NCI-H2029 treated with DMSO at 0.1 percent for 48 hours (cell line): ENCODE results near the gene LAMC3.

ENCODE experiments used
- DNase-seq: peaks from one replicate; lab custom pipeline; 2025; lab: John Stamatoyannopoulos, UW

The LAMC3 gene

DNA sequence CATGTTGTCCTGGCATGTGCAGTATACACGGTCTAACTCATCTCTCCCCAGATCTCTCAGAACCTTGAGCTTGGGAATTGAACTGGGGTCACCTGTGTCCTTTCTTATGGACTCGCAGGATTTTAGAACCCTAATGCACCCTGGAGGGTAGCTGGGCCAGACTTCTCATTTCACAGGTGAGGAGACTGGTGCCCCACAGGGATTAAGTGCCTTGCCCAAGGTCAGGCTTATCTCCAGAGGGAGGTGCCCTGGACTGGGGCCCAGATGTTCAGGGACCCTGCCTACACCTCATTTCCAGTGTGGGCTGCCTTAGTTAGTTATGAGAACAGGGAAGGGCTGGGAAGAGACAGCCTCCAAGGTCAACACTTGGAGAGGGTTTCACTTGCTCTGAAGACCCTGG, 112.4 kb downstream of the LAMC3 start:
- DNase-seq: no peak

DNA sequence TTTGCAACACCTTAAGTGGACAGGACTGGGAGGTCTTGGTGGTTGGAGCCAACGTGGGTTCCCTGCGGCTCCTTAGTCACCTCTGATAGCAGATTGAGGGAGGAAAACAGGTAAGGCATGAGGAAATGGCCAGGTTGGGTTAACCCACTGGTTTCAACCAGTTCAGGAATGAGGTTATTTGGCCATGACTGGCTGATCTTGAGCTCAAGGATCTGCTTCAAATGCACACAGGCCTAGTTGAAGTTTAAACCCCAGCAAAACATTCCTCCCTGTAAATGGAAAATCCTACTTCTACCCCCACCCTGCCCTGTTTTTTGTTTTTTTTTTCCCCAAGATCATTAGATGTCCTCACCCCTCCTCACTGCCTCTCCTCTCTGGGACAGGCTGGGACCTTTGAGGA, 113.2 kb downstream of the LAMC3 start:
- no peak for DNase-seq

DNA sequence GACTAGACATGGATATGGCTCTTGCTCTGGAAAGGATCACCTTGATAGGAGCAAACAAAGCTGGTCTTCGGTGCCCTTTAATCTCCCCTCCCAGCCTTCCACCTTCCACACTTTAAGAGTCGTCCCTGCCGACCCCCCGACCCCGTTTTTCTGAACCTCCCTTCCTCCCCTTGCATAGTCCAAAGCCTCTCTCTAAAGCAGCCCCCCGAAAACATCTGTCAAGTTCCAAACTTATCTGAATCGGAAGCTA, 116.0 kb downstream of the LAMC3 start:
- DNase-seq: no peak

DNA sequence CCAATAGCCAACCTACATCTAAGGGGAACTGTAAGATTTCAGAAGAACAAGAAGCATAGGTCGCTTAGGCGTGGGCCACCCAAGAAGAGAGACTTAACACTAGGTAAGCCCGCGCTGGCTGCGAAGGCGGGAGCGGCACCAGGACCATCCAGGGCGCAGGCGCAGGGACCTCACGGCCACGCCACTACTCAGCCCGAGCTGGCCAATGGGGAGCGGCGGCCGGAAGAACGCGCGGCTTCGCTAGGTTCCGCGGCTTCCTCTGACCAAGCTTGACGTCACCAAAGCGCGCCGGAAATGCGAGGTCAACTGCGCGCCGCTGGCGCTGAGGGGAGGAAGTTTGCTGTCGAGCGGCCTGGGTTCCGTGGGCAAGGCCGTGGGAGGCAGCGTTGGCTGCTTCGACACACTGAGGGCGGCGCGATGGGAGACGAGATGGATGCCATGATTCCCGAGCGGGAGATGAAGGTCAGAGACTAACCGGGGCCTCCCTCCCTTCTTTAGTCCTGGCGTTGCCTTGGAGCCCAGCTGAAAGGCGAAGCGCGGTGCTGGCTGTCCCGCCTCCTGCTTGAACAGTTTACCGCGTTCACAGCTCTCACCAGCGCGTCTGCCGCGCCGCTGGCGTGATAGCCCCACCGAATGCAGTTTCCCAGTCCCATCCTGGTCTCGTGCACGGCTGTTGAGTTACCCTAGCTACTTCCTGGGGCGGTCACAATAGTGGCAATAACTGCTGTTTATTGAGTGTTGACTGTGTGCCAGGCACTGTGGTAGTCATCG, 116.5 kb downstream of the LAMC3 start, which contains the start of gene NUP214:
Gene NUP214, plus strand, starts transcription at position 299 of the 771 bp plus-strand sequence. Its CDS starts 119 bp downstream, at position 418.
- peak; percentile 89 for DNase-seq

DNA sequence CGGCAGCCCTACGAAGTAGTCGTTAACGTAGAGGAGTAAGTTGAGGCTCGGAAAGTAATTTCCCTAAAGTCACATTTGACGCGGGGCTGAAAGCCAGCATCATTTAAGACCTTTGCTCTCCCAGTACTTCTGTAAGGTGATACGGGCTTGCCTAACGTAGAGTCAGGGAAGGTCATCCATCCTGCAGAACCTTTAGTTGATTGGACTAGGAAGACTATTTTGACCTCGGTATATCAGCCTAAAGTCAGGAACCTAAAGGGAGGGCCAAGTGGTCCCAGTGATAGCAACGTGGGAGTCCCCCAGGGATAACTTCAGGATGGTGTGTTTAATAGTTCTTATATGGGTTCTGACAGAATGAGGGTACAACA, 117.1 kb downstream of the LAMC3 start:
- no peak for DNase-seq

DNA sequence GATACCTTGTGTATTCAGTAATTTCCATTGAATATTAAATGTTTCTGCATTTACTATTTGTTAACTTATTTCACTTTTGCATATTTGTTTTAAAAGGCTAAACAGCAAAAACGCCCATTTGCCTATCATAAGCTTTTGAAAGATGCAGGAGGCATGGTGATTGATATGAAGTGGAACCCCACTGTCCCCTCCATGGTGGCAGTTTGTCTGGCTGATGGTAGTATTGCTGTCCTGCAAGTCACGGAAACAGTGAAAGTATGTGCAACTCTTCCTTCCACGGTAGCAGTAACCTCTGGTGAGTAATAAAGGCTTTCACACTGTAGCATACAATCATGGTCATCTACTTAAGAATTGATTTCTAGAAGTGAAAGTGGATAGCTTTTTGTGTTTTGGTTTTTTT, 120.2 kb downstream of the LAMC3 start:
- DNase-seq: no peak

DNA sequence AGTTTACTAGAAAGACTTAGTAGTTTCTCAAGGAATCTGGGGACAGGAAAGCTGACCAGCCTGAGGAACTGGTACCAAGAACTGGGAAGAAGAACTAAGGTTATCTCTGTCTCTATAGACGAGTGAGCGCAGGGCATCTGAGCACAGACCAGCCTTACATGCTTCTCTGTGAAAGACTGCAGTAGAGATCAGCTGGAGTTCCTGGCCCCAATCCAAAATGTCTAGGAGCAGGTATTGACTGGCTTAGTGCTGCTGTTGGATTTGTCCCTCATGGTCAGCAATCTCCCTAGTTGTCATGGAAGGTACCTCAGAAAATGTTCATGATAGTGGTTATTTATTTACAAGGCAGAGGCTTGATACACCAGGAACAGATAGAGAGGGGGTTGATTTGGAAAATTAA, 129.7 kb downstream of the LAMC3 start:
- DNase-seq: peak; percentile 30

DNA sequence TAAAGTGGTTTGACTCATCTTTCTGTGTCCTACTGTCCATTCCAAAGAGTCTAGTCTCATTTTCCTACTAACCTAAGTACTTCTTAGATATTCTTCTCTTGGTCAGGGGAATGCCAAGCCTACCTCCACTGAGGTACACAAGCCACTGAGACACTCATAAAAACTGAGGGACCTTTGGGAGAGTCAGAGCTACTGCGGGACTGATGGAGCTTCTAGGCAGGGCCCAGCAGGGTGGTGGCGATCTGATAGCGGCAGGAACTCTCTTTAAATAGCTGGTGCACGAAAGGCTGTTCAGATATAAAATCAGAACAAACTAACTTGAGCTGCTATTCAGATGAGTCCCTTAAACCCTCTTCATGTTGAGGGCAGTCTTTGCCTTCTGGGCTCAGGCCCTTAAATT, 131.1 kb downstream of the LAMC3 start:
- no peak for DNase-seq

DNA sequence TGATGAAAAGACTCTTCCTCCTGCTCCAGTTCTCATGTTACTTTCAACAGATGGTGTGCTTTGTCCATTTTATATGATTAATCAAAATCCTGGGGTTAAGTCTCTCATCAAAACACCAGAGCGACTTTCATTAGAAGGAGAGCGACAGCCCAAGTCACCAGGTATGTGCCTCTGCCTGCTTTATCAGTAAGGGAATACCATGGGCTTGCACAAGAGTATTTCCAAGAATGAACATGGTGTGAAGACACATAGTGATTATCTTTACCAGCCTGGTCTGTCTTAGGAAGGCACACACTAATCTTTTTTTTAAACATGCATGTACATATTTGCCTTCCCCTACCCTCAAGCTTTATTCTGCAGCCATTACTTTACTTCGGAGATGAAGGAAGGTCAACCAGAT, 131.6 kb downstream of the LAMC3 start:
- no peak for DNase-seq

DNA sequence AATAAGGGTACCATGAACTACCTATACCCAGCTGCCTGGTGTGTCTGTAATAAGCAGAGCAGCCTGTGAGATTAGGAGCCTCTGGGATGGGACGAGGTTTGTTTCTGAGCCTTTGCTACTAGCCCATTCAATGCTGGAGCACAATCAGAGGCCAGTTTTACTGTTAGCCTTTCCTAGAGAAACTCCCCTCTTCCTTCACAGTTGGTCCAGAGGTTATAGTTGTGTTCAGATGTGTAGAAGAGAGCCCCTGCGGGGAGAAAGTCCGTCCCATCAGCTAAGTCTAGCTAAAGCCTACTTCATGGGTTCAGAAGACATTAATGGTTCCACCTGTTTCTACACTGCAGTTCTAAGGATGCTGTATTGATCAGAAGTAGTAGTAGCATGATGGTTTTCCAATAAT, 133.2 kb downstream of the LAMC3 start:
- DNase-seq: no peak
